NCI-H146 treated with DMSO at 0.1 percent for 48 hours (cell line): ENCODE results near the gene ZC4H2.
"Not testable (repeated sequence)": the region's sequence is repeated elsewhere in the genome, so short reads cannot be mapped to it uniquely, and the experiment has no call there.

ENCODE experiments used
- DNase-seq: peaks from one replicate; lab custom pipeline; 2025; ENCODE audit not compliant: unreplicated experiment; lab: John Stamatoyannopoulos, UW

ZC4H2 gene

GRCh38 chrX:64975989-64976672, at the start of gene ZC4H2:
ZC4H2 (minus strand) TSS chrX:64976450; CDS start chrX:64976377, 73 bp downstream.
- no peak for DNase-seq

GRCh38 chrX:65017451-65017850, 41.2 kb upstream of the ZC4H2 start:
- DNase-seq = no peak

- DNase-seq = no peak
These were observed 38.0 kb upstream of the ZC4H2 start for GRCh38 chrX:65014230-65014629.

GRCh38 chrX:65009459-65009858, 33.2 kb upstream of the ZC4H2 start:
- DNase-seq = no peak

- not testable (repeated sequence) for DNase-seq
These were observed 26.0 kb upstream of the ZC4H2 start for GRCh38 chrX:65002208-65002607.

GRCh38 chrX:64996805-64997204, 20.6 kb upstream of the ZC4H2 start:
- DNase-seq = no peak

GRCh38 chrX:64994131-64994798, 18.0 kb upstream of the ZC4H2 start:
- DNase-seq = no peak

GRCh38 chrX:64977830-64978229, 1.6 kb upstream of the ZC4H2 start:
- no peak for DNase-seq

- no peak for DNase-seq
These were observed 801 bp upstream of the ZC4H2 start for GRCh38 chrX:64977051-64977450.

GRCh38 chrX:64976673-64977040, 407 bp upstream of the ZC4H2 start:
- no peak for DNase-seq

- no peak for DNase-seq
These were observed 759 bp downstream of the ZC4H2 start for GRCh38 chrX:64975491-64975890.

GRCh38 chrX:64925480-64925879, 50.8 kb downstream of the ZC4H2 start:
- DNase-seq = no peak

GRCh38 chrX:64908121-64908520, 68.1 kb downstream of the ZC4H2 start:
- no peak for DNase-seq

GRCh38 chrX:64894454-64895038, 81.7 kb downstream of the ZC4H2 start:
- no peak for DNase-seq

- no peak for DNase-seq
These were observed 90.4 kb downstream of the ZC4H2 start for GRCh38 chrX:64885850-64886249.

- not testable (repeated sequence) for DNase-seq
These were observed 97.5 kb downstream of the ZC4H2 start for GRCh38 chrX:64878709-64879108.

- no peak for DNase-seq
These were observed 109.0 kb downstream of the ZC4H2 start for GRCh38 chrX:64867217-64867616.
